IPS-20b (cell line): ENCODE data around the gene ABCD1.
"Not testable (repeated sequence)": the region's sequence is repeated elsewhere in the genome, so short reads cannot be mapped to it uniquely, and the experiment has no call there.

Experiments
- H3K27ac ChIP-seq: one replicate; pipeline ENCODE4 v1.5.1; 2013; ENCODE audit warnings: low read length
- H3K27me3 ChIP-seq: 2 replicates; pipeline ENCODE4 v1.6.1; 2013; ENCODE audit warnings: mild to moderate bottlenecking, low read length, inconsistent platforms; ENCODE audit not compliant: insufficient read depth
- H3K36me3 ChIP-seq: 2 replicates; pipeline ENCODE4 v1.6.1; 2013; ENCODE audit warnings: low read depth, mild to moderate bottlenecking, inconsistent platforms, low read length, moderate library complexity; ENCODE audit not compliant: insufficient read depth
- H3K4me1 ChIP-seq: 2 replicates; pipeline ENCODE4 v1.6.1; 2013; ENCODE audit warnings: mild to moderate bottlenecking, control low read depth, inconsistent platforms, low read length, moderate library complexity; ENCODE audit not compliant: insufficient read depth
- H3K4me3 ChIP-seq: 2 replicates; pipeline ENCODE4 v1.5.1; 2013; ENCODE audit warnings: mild to moderate bottlenecking, low read length, inconsistent platforms
- H3K9ac ChIP-seq: 2 replicates; pipeline ENCODE4 v1.6.1; 2013; ENCODE audit warnings: low read depth, mild to moderate bottlenecking, inconsistent platforms, low read length, moderate library complexity
- H3K9me3 ChIP-seq: 2 replicates; pipeline ENCODE4 v1.6.1; 2013; ENCODE audit warnings: mild to moderate bottlenecking, low read depth, low read length, inconsistent platforms; ENCODE audit not compliant: insufficient read depth

The ABCD1 gene

DNA sequence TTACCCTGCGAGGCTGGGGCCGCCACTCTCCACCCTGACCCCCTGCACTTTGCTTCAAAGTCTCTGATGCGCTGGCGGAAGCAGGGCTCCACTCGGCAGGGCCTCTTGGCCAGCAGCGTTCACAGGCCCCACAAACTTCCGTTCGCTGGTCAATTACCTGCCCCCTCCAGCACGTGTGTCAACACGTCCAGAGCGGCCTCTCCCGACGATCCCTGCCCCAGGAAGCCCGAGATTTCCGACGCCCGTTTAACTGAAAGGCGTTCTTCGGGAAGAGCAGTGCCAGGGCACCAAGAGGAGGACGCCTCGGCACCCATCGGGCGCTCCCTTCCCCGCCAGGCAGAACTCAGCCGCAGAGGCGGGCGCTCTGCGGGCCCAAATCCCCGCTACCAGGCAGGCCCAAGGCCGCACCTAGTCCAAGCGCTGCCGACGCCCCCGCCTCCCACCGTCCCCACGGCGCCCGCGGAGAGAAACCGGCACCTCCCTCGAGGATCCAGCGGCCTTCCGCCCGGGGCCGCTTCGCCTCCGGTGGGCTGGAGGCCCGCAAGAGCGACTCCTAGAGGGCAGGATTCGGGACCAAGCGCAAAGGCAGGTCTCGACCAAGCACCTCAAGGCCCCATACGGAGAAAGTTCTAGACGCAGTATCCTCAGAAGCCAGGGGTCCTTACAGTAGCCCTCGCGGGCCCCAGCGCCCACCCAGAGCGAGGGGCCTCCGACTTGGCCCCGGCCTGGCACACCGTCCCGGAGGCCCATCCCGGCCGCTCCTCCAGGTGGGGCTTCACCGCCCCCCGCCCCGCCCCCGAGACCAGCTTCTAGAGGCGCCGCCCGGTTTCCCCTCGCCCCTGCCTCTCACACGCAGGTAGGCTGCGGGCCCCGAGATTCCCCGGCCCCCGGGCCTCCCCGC, 1.1 kb upstream of the ABCD1 start:
- H3K4me3 ChIP-seq = peak overlapping the region; percentile 73
- peaks cover 34% of the 10 kb centered on the region for H3K36me3 ChIP-seq
- H3K9me3 ChIP-seq = no peaks in the 10 kb centered on the region
- no peak overlapping the region for H3K27ac ChIP-seq
- H3K27me3 ChIP-seq = no peaks in the 10 kb centered on the region
- peak overlapping the region; percentile 77 for H3K9ac ChIP-seq
- H3K4me1 ChIP-seq = peaks cover 9% of the 10 kb centered on the region; the same call in 1 of the 2 replicates

GRCh38 chrX:153725039-153725831, 579 bp downstream of the ABCD1 start:
- H3K9ac ChIP-seq = no peak overlapping the region
- H3K4me3 ChIP-seq = peak overlapping the region; percentile 50; the same call in 1 of the 2 replicates
- no peaks in the 10 kb centered on the region for H3K9me3 ChIP-seq
- H3K27ac ChIP-seq = no peak overlapping the region
- peaks cover 18% of the 10 kb centered on the region for H3K36me3 ChIP-seq
- H3K27me3 ChIP-seq = no peaks in the 10 kb centered on the region
- H3K4me1 ChIP-seq = peaks cover 9% of the 10 kb centered on the region; the same call in 1 of the 2 replicates

GRCh38 chrX:153725832-153726285, 1.2 kb downstream of the ABCD1 start:
- H3K36me3 ChIP-seq = peaks cover 13% of the 10 kb centered on the region
- no peaks in the 10 kb centered on the region for H3K27me3 ChIP-seq
- no peaks in the 10 kb centered on the region for H3K9me3 ChIP-seq
- peaks cover 9% of the 10 kb centered on the region; the same call in 1 of the 2 replicates for H3K4me1 ChIP-seq
- no peak overlapping the region for H3K9ac ChIP-seq
- no peak overlapping the region for H3K4me3 ChIP-seq
- H3K27ac ChIP-seq = no peak overlapping the region

DNA sequence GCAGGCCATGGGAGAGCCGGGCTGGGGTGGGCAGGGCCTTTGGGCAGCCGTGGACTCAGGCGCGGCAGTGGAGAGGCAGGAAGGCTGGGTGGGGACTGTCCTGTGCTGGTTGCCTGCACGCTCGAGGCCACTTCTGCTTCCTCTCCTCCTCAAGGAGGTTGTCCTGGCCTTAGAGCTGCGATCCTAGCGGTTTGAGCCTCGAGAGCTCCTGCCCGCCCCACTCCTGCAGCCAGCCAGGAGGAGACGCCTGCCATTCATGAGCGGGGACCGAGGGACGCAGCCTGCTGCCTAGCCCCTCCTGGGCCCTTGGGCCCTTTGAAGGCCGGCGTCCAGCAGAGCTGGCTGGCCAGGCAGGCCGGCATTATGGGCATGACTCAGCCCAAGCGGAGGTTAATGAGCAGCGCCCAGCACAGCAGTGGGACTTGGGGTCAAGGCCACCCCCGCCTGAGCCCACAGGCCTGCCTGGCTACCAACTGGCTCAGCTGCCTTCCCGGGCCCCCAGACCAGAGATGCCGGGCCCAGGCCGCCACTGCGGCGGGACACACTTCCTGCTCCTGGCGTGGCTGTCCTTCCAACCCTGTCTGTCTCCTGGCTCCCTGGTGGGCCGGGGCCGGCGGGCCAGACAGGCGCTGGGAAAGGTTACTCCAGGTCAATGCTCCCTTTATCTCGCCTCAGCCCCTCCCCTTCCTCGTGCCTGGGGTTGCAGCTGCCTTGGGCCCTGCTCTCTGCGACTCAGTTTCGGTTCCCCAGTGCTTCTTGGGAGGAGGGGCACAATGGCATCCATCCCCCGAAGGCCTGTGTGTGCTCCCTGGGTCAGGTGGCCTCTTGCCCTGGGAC, 1.8 kb downstream of the ABCD1 start:
- Histone ChIP-seq H3K4me1 (peaks cover 9% of the 10 kb centered on the region; the same call in 1 of the 2 replicates), H3K27me3 (no peaks in the 10 kb centered on the region), H3K27ac (no peak overlapping the region), H3K9me3 (no peaks in the 10 kb centered on the region), H3K36me3 (peaks cover 11% of the 10 kb centered on the region), H3K4me3 (no peak overlapping the region; the same call in 1 of the 2 replicates), H3K9ac (no peak overlapping the region)

- Histone ChIP-seq H3K27ac (no peak overlapping the region), H3K9me3 (no peaks in the 10 kb centered on the region), H3K36me3 (peaks cover 5% of the 10 kb centered on the region), H3K27me3 (no peaks in the 10 kb centered on the region), H3K4me3 (no peak overlapping the region; the same call in 1 of the 2 replicates), H3K4me1 (peaks cover 9% of the 10 kb centered on the region; the same call in 1 of the 2 replicates), H3K9ac (no peak overlapping the region)
Observed at GRCh38 chrX:153727123-153727931, 2.7 kb downstream of the ABCD1 start.

DNA sequence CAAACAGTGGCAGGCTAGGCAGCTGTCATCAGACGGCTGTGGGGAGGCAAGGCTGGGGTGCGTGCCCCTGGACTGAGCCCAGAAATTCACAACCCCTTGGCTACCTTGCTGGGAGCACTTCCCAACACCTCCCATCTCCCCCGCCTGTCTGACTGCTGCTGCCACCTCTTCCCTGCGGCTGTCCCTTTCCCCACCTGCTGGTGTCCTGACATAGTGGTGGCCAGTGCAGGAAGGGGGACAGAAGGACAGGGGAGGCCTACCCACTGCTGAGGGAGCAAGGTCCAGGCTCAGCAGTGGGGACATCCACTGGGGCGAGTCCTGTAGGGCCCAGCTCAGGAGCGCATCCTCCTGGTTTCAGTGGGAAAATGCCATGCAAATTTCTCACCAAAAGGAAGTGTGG, 3.4 kb downstream of the ABCD1 start:
- Histone ChIP-seq H3K27me3 (no peaks in the 10 kb centered on the region), H3K4me1 (peaks cover 9% of the 10 kb centered on the region; the same call in 1 of the 2 replicates), H3K9me3 (no peaks in the 10 kb centered on the region), H3K36me3 (no peaks in the 10 kb centered on the region), H3K27ac (no peak overlapping the region), H3K9ac (no peak overlapping the region), H3K4me3 (no peak overlapping the region)

DNA sequence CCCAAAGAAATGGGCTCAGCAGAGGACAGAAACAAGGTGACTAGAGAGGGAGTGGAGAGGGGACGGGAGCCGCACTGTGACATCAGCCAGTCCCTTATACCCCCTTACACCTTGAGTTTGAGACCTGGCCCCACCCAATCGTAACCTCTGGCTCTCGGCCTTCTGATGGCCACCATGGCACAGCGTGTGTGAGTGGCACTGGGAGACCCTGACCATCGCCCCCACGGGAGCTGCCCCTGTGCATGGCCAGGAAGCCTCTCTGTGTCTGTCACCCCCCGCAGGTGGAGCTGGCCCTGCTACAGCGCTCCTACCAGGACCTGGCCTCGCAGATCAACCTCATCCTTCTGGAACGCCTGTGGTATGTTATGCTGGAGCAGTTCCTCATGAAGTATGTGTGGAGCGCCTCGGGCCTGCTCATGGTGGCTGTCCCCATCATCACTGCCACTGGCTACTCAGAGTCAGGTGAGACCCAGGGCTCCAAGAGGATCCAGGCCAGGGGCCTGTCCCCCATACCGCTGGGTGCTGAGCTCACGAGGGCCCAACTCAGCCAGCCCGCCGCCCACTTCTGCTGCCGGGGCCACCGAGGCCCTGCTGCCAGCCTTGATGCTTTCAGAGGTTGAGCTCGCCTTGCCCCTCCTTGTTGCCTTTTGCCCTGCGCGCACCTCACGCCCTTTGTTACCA, 4.4 kb downstream of the ABCD1 start:
- Histone ChIP-seq H3K36me3 (no peaks in the 10 kb centered on the region), H3K4me1 (peaks cover 9% of the 10 kb centered on the region; the same call in 1 of the 2 replicates)

GRCh38 chrX:153730115-153730514, 5.5 kb downstream of the ABCD1 start:
- H3K4me3 ChIP-seq, H3K9ac ChIP-seq, H3K27ac ChIP-seq, H3K36me3 ChIP-seq, H3K9me3 ChIP-seq, H3K4me1 ChIP-seq, H3K27me3 ChIP-seq: not testable (repeated sequence)

More for the DNA sequence above, 4.4 kb downstream of the ABCD1 start:
- Histone ChIP-seq H3K4me3 (no peak overlapping the region), H3K27ac (no peak overlapping the region), H3K9ac (no peak overlapping the region), H3K27me3 (no peaks in the 10 kb centered on the region), H3K9me3 (no peaks in the 10 kb centered on the region)

- H3K4me3 ChIP-seq = no peak overlapping the region
- no peak overlapping the region for H3K9ac ChIP-seq
- H3K4me1 ChIP-seq = peaks cover 9% of the 10 kb centered on the region; the same call in 1 of the 2 replicates
- H3K9me3 ChIP-seq = no peaks in the 10 kb centered on the region
- no peaks in the 10 kb centered on the region for H3K36me3 ChIP-seq
- H3K27me3 ChIP-seq = no peaks in the 10 kb centered on the region
- H3K27ac ChIP-seq = no peak overlapping the region
Observed at GRCh38 chrX:153731117-153731844, 6.6 kb downstream of the ABCD1 start.

- Histone ChIP-seq H3K27me3 (no peaks in the 10 kb centered on the region), H3K36me3 (no peaks in the 10 kb centered on the region), H3K4me3 (no peak overlapping the region), H3K27ac (no peak overlapping the region), H3K9me3 (no peaks in the 10 kb centered on the region), H3K9ac (no peak overlapping the region), H3K4me1 (peaks cover 8% of the 10 kb centered on the region; the same call in 1 of the 2 replicates)
Observed at GRCh38 chrX:153731845-153732215, 7.2 kb downstream of the ABCD1 start.
